Measurements from ENCODE around the gene ETV1.

ETV1 gene

DNA sequence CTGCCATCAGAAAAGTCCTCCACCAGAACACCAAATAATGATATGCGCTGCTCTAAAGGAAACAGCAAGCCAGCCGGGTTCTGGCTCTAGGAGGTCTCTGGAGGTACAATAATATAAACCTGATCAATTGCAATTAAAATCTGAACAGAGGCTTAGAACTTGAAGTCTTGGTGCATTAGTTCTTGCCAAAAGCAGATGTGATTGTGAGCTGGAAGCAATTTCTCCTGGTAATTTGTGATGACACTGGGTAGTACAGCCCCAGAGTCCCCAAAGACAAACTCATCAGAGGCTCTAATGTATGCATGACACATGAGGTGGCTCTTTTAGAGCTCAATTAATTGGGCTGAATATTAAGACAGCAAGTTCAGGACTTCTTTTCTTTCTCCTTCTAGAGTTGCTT is 3.3 kb downstream of the ETV1 start:
- DNase-seq: no peak

DNA sequence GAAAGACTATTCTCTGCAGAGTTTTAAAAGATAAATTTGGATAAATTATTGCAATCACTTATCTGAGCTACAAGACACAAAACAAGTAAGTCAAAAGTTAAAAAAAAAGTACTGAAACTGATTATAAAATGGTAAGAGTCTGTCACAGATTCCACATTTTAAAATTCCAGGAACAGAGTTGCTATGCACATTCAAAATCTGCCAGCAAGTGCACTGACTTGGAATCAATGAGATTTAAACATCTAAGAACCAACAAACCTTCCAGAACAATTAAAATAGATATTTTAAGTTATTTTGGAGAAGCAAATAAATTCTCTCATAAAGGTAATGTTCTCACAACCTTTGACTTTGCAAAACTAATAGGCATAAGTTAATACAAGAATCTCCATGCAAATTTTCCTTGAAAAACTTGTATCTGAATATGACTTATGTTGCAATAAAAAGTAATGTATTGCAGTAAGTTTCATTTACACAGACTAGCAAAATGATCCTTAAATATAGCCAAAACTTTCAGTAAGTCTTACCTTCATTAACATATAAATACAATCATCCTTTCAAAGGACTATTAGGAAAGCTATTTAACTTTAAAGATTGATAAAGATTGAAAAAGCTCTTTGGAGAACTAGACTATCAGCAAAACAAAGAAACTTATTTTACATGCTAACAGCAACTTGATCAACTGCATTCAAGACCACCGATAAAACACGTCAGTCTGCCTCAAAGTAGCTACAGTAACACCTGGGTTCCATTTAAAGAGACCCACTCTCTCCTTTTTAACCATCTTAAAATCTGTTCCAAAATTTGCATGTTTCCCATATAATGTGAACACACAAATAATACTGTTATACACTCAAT is 4.4 kb downstream of the ETV1 start:
- DNase-seq: no peak

DNA sequence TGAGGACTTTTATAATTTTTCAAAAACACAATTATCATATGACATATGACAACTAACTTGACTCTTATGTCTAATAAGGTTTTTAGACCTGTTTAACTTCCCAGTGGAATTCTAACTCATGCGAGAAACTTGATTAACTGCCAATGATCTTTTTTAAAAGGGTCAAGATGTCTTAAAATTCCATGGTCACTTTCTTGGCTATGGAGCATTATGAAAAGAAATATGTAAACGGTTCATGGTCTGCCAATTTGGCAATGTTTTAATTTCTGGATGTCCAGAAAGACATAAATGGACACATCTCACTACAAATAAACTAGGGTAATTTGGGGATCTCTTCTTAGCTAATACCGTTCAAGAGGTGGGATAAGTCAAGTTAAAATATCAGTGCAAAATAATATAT is 5.4 kb downstream of the ETV1 start:
- no peak for DNase-seq

DNA sequence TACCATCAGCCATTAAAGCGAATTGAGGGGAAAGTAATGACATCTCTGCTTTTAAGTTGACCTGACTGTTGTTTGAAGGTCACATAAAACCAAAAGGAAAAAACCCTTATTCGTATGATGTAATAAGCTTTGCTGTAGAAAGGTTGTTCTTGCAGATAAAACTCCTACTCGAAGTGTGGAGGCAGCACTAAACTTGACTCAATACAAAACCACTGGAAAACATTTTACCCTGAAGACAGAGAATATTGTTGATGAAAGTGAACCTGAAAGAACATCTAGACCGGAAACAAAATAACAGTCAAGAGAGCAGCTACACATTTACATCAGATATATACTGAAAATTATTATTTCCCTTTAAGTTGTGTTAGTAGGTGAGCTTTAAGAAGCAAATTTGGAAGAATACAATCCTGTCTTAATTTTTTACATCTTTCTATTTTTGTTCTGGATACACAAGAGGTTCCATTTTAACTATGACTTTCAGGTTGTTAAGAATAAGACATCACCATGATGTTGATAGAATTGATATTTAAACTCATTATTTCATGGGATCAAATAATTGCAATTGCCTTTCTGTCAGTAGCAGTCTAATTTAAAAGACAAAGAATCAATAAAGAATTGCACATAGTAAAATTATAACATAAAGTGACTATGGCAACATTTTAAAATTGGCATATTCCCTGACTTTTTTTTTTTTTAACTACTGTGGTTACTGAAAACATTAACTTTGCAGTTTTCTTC is 6.4 kb downstream of the ETV1 start:
- DNase-seq: no peak

DNA sequence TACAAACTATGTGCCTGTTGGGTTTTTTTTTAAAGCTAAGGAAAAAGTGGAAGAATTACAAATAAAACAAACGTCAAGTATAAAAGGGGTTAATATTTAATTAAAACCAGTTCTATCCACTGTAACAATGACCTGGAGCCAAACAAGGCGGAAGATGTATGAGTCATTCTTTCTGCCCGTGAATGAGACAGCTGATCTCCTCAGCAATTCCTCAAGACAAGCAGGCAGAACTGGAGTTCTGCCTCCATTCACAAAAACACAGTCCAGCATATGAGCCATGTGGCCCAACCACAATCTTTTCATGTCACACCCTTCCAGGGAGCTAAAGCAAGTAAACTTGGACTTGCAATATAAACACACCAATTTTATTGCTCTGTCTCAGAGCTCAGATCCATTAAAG is 8.4 kb downstream of the ETV1 start:
- no peak for DNase-seq

DNA sequence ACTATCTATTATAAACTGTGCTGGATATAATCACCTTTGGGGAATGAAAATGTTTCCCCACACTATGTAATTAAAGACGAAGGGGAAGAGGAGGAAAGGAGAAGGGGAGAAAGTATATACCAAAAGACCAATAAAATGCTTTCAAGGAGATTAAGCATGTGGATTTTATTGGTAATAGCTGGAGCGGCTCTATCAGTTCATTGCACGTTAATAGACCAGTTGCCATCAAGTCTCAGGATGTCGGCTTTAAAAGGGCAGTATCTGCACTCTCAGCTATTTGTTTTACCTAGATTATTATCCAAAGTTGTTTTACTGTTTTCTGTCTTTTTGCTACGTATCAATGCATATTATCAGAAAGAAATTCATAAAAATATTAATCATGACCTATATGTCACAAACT is 9.0 kb downstream of the ETV1 start:
- no peak for DNase-seq

DNA sequence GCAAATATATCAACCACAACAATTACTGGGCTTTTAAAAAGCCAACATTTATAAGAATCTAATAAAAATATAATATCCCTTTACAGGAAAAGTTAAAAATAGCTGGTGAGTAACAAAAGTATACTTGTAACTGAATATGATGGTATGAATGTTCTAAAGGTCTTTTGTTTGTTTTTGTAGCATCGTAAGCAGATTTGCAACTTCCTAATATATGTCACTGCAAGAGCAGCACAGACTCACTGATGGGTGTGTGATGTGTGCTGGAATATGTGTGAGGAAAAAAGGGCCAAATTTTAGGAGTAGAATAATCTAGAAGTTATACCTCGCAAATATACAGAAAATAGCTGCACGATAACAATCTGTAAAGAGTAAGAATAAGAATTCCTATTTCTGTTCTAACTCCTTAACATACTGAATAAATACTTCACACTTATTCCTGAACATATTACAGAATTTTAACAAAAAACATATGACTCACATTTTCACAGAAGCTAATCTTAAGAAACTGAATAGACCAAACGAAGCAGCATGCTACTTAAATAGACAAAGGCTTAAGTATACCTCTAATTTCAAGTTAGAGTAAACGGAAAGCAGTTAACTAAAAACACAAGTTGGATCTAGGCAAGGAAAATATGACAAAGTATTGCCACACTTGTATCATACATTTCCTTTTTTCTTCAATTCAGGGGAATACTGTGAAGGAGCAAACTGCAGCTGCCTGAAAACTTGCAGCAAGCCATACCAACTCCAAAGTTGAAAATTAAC is 9.6 kb downstream of the ETV1 start:
- DNase-seq: no peak

DNA sequence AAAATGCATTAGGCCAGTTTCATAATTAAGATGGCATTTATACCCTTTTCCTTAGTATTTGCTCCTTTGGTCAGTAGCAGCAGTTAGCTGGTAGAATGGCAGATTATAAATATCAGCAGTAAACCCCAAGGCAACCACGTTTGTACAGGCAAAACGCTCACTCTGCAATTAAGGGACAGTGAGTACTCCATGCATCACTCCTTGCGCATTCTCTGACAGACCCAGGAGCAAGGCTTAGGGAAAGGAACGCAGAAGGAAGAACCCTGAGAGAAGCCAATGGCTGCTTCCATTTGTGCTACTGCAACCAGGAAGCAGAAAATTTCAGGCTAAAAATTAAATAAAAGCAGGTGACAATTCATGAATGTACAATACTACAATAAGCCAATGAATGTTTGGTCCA is 12.9 kb downstream of the ETV1 start:
- DNase-seq: no peak

DNA sequence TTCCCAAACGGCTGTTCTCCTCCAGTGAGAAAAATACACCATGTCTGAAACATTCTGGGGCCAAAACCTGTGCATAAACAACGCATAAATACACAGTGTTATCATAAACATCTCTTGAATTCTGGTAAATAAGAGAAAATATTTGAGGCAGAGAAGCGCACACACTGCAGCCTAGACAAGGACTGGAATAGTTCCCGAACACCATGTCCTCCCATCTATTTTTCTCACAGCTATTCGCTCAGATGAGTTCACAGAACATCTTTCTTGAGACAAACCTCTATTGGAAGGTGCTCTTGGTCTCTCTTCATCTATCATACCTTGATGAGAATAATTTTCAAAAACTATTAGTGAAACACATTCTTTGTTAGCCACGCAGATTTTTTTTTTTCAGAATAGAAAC is 24.4 kb downstream of the ETV1 start:
- no peak for DNase-seq

DNA sequence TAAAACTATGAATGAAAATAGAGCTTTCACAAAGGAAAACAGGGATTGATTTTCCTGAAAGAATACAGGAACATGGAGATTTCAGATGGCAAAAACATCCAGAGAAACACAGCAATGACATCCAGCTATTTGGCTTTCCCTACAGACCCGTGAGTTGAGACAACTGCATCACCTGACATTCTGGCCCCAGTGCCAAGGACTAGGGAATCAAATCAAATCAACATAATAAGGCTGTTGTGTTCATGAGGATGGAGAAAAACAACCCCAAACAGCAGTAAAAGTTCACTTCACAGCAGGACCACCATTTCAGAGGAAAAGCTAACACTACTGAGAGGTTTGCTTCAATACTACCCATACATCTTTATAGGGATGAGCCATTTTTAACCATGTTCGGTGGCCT is 25.5 kb downstream of the ETV1 start:
- DNase-seq: no peak

DNA sequence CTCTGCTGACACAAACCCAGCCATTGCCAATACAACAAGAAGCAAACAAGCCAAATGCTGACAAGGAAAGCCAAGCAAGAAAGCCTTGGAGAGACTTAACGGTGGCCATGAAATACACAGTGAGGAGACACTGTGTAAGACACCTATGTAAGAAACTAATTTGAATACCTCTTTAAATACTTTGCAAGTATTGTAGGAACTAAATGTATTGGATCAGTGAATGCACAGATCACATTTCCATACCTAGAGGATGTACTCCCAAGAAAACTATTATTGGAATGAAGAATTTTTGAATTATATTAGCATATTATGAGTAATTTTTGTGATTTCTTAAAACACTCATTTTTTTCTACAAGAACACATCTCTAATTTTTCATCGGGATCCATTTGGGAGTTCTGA is 34.0 kb downstream of the ETV1 start:
- DNase-seq: no peak

DNA sequence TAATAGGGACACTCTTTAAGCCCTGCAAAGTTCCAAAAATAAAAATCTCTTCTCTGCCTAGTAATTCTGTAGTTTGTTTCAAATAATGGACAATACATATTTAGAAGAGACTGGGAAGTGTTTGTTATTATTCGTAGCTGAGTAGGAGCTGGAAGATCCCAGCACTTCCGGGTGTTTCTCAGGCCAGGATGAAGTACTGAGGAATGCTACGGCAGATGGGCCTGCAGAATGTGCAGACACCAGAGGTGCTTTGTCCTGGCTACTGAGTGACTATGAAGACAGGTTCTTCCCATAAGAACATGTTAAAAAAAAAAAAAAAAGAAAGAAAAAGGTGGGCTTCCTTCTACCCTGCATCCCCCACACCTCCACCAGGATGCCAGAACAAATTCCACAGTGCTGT is 36.1 kb downstream of the ETV1 start:
- DNase-seq: no peak

DNA sequence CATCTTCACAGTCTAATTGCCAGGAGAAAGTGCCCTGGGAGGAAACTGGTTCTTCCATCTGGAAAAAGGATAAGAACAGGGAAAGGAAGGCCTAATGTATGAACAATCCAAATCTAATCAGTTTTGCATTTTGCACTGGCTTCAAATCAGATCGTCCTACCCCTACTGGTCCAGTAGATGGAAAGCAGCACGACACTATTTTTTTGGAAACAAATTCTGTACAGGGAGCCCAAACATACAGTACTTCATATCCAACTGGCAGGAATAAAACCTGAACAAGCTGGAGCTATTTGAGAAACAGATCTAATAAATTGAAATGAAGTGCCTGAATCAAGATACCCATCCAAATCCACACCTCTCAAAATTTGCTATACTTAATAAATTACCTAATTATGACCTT is 36.5 kb downstream of the ETV1 start:
- no peak for DNase-seq

DNA sequence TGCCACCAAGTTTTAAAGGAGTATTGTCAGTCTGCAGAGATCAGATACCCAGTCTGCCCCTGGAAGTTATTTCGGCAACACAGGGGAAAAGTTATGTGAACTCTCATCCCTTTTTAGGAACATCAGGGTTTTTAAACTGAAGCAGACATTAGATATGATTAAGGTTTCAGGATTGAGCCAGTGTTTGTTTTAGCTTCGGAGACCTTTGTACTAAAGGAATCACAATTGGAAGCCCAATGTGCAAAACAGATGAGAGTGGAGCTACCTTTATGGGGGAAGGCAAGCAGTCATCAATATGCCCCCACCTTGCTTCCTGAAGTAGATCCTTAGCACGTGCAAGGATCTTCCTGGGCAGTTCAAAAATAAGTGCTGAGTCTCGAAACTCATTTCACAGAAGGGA is 39.5 kb downstream of the ETV1 start:
- DNase-seq: no peak

DNA sequence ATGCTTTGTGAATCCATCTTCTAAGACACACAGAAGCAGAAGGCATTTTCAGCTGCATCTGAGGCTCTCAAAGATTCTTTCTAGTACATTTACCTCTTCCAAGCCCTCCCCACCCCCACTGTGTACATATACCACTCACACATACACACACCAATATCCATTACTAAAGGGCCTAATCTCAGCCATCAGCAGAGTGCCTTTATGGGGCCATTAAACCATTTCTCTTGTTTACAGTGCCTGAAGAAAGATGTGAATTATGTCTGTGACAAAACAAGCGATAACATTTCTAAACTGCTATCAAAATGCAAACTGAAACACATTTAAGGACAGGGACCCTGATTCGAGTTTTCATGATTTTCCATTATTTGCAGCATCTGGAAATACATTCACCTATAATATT is 40.0 kb downstream of the ETV1 start:
- no peak for DNase-seq

DNA sequence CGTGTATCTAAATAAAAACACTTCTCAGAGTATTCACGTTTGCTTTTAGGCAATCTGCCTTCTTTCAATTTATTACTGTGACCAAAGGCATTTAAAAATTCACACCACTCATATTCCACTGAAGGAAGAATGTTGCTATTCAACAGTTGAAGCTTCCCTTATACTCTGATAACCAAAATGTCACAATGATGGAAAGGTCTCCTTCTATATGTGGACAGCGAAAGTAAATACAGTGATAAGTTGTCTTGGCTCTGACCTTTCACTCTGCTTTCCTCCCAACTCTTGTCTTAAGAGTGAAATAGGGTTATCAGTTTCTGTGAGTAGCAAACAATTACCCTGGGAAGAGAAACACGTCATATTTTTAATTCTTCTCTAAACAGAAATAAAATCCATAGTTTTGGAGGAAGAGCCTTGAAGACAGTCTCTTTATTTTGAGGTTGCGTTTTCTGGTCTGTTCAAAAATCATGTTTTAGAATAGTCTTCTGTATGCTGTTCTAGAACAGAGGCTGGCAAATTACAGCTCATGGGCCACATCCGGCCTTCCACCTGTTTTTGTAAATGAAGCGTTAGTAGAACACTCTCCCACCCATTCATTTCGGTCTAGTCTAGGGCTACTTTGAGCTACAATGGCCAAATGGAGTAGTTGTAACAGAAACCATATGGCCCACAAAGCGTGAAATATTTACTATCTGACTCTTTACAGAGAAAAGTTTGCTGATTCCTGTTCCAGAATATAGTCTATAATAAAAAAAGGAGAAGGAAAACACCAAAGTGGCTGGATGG is 41.3 kb downstream of the ETV1 start:
- no peak for DNase-seq

DNA sequence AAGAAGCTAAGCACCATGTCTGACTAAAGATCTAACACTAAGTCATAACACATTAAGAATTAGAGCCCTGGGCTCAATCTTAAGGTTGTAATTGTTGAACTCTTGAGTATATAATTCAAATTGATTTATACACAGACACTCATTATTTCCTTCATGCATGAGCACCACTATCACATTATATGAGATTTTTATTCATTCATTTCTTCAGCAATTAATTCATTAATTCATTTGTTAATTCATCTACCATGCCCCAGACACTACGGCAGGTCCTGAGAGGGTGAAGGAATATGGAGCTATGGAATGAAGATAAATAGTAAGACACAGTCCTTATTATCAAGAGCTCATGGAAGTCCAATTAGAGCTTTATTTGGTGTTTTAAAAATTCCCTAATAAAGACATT is 41.9 kb downstream of the ETV1 start:
- no peak for DNase-seq

DNA sequence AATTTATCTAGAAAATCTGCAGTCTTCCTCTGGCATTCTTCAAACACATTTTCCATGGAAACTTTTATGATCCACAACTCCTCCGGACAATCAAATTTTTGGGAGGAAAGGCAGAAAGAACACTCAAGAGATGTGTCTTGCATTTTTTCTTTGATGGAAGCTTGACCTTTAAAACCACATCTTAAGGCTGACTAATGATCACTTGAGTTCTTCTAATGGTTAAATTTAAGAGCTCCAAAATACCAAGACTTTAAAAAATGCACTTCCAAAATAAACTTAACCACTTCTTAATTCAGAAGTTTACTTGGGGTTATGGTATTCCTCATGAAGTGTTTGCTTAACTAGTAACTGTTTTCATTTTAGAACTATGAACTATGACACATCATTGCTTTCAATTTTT is 43.3 kb downstream of the ETV1 start:
- DNase-seq: no peak

DNA sequence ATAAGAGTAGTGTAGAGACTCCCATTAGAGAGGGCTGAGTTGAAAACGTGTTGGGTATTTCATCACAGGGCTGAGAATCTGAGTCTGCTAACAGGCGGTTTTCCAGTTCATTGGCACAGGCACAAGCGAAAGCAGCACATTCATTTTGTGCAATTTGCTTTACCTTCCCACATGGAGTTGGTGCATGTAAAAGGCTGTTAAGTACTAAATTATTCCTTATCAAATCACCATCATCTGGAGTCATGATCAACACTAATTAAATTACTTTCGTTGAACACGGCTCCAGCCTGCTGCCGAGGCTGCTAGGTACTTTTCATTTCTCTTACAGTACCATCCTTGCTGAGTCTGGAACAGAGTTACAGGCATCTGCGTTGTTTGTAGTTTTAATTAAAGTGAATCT is 43.8 kb downstream of the ETV1 start:
- no peak for DNase-seq

DNA sequence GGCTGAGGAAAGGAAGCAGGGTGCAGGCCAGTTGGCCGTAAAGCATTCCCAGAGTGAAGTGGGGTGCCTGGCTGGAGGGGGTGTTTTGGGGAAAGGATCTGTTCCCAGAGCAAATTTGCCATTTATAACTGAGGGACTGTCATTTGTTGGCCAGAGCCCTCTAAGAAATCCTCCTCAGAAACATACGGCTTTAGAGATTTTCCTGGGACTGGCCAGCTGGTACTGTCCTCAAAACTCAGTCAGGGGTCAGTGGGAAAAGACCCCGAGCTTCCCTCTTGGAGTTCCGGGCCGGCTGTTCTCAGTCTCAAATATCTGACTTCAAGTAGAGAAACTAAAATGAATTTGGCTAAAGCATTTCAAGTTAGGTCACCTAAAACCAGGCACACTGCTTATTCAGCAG is 55.9 kb downstream of the ETV1 start:
- DNase-seq: no peak

DNA sequence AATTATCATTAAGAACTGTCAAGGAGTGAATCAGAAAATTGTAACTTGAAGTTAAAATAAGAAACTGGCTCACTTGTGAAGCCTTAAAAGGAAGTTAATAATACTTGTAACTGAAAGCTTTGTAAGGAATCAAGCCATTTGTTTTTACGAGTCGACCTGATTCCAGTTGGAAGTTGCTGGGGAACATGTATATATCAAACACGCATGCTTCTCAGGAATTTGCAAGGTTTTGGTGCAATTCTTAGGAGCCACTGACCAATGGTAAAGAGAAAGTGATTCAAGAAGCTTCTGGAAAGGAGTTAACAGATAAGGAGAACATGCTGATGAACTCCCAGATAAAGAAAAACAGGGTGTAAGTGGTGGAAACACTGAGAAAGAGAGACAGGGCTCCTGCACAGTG is 56.4 kb downstream of the ETV1 start:
- DNase-seq: no peak

DNA sequence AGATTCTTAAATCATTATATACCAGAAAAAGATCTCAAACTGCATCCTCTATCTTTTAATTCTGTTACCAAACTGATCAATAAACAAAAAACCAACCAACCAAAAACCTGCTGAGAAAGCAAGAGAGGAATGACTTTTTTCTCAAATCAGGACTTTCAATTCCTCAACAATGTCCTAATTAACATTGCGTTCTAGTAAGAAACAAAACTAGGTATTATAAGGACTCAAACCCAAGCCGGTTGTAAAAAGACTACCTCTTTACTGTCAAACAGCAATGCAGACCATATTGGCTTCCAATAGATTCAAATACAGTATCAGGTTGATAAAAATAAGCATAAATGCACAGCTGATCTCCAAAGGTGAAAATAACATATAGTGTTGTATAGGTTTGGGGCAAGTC is 57.3 kb downstream of the ETV1 start:
- no peak for DNase-seq

DNA sequence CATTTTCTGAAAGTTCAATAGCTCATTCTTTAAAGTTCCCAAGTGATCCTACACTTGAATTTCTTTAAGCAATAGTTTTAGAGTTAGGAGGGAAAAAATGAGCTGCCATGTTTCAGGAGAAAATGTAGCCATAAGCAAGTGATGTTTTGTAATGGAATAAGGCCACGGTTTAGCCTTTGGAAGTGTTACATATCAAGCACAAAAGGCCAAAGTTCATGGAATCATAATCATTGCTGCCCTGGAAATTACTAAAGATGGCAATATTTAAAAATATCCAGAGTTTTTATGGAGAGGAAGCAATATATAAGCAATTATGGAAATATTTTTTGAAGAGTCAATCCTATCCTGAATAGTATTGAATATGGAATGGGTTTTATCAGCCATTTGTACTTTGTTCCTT is 68.4 kb downstream of the ETV1 start:
- no peak for DNase-seq

Measured in cortex of kidney (tissue), 1 donor.